GM18498 (cell line): ENCODE data around the gene DEFB125.

Source experiments
- ATAC-seq: cut with Tn5 transposase; IDR thresholded peaks from one replicate; pipeline ENCODE4 v1.9.1; 2021; ENCODE audit warnings: mild to moderate bottlenecking, moderate library complexity; ENCODE audit not compliant: unreplicated experiment

Gene DEFB125

GRCh38 chr20:145877-146276, 58.4 kb downstream of the DEFB125 start:
- ATAC-seq = no peak
